Heart left ventricle (tissue), 13 donors: Measurements from ENCODE around the gene AKT1.

Experiments
- CTCF ChIP-seq, 12 donors: fragments of 200-600 bp; sonication (generic) in 4 of 12; IDR thresholded peaks; one replicate each; pipeline versions ENCODE4 v1.5.0 to v1.8.0; 2018 to 2022; ENCODE audit warnings: antibody characterized with exemption in 12 of 12, mild to moderate bottlenecking in 5 of 12
- POLR2A ChIP-seq, 2 donors: fragments of 450-650 bp; IDR thresholded peaks; one replicate each; pipeline ENCODE4 v1.6.1; 2017; ENCODE audit warnings: antibody characterized with exemption in 2 of 2, mild to moderate bottlenecking in 2 of 2, moderate library complexity in 2 of 2
- donor health status: ischemic (EF 13 %, LVEDD 7.1; RV severe dilation, severe dysfunction).
- donor health status: DM: no; HTN: yes; CAD: no.
- donor health status: DM: no; HTN: no; CAD: no.
- donor health status: ischemic (EF 25% LVEDD 6.9; RV normal size, moderate dysfunction).
- donor health status: ischemic (EF 25% LVEDD 5.7; RV mildly dilated, moderate dysfunction).
- donor health status: ischemic (EF 35%, LVEDD 5.7; RV mildly dilated, moderate dysfunction).
- donor health status: nonischemic (EF 11% LVEDD 7.7; RV severe dilation, severe dysfunction).
- donor health status: DM: yes; HTN: yes; CAD: no.
- donor health status: PGD.
- donor health status: ischemic (EF 29% LVEDD 5.4; RV normal size, mild dysfunction).
- donor health status: nonischemic (EF 23%, LVEDD 6.1; RV moderate dilation, normal function).

- TF ChIP-seq POLR2A (IDR thresholded peaks at IDR 0.05) (peak in 1 of 2 donors; percentile 52), CTCF (IDR thresholded peaks at IDR 0.05) (no peak)
These were observed 59.5 kb downstream of the AKT1 start for GRCh38 chr14:104735830-104736642.
